A673 (cell line): Measurements from ENCODE around the gene KAZN.

Experiments used
- EZH2 ChIP-seq: fragments of 200-600 bp; sonication (generic); IDR thresholded peaks from 2 replicates; pipeline ENCODE4 v1.6.1; 2017; ENCODE audit warnings: borderline replicate concordance, low read depth, mild to moderate bottlenecking, mixed read lengths, antibody characterized with exemption, low read length; ENCODE audit not compliant: poor library complexity, severe bottlenecking
- TF ChIP-seq, protein P1 (sequence below): fragments of 300-800, 200-600 bp; sonication (generic); conservative IDR thresholded peaks from 2 replicates; pipeline ENCODE4 v1.5.1; 2017; ENCODE audit warnings: low read depth, mild to moderate bottlenecking, antibody characterized with exemption, low read length, moderate library complexity, mixed read lengths

GRCh38 chr1:14696761-14697160, 98.3 kb downstream of the KAZN start:
- TF ChIP-seq, protein P1, sequence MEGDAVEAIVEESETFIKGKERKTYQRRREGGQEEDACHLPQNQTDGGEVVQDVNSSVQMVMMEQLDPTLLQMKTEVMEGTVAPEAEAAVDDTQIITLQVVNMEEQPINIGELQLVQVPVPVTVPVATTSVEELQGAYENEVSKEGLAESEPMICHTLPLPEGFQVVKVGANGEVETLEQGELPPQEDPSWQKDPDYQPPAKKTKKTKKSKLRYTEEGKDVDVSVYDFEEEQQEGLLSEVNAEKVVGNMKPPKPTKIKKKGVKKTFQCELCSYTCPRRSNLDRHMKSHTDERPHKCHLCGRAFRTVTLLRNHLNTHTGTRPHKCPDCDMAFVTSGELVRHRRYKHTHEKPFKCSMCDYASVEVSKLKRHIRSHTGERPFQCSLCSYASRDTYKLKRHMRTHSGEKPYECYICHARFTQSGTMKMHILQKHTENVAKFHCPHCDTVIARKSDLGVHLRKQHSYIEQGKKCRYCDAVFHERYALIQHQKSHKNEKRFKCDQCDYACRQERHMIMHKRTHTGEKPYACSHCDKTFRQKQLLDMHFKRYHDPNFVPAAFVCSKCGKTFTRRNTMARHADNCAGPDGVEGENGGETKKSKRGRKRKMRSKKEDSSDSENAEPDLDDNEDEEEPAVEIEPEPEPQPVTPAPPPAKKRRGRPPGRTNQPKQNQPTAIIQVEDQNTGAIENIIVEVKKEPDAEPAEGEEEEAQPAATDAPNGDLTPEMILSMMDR, result no peak
- TF ChIP-seq EZH2, result no peak
